ENCODE results near the gene FRY. TPM values are rescaled to one million over a fixed set of nuclear protein-coding genes. Genes with fewer than 3 reads are reported as not detected.

The FRY gene
- total RNA-seq, 4 donors from 2014 or later = 5.8 to 17.4 (median 12.0) TPM

- no peaks in the 10 kb centered on the region for H3K9me3 ChIP-seq
- DNase-seq = no peak
- TF ChIP-seq POLR2A (IDR thresholded peaks at IDR 0.05) (no peak), CTCF (IDR thresholded peaks at IDR 0.05) (no peak)
- H3K27ac ChIP-seq = no peak overlapping the region
- no peak overlapping the region for H3K4me3 ChIP-seq
- H3K36me3 ChIP-seq = no peaks in the 10 kb centered on the region
- 88 to 91% methylated on average over 5 of the region's 5 CpGs for WGBS, 2 donors
- no peaks in the 10 kb centered on the region for H3K27me3 ChIP-seq
- H3K4me1 ChIP-seq = no peaks in the 10 kb centered on the region
- intact Hi-C loops (cut with DNase I) = no loop called here
Observed at GRCh38 chr13:32243695-32244094, 212.1 kb downstream of the FRY start.

- H3K27me3 ChIP-seq = no peaks in the 10 kb centered on the region
- DNase-seq = no peak
- H3K27ac ChIP-seq = no peak overlapping the region
- no peak overlapping the region for H3K4me3 ChIP-seq
- no peaks in the 10 kb centered on the region for H3K9me3 ChIP-seq
- WGBS, 2 donors = 69 to 87% methylated on average over 5 of the region's 5 CpGs
- no peaks in the 10 kb centered on the region for H3K36me3 ChIP-seq
- H3K4me1 ChIP-seq = no peaks in the 10 kb centered on the region
- intact Hi-C loops (cut with DNase I) = no loop called here
- TF ChIP-seq POLR2A (IDR thresholded peaks at IDR 0.05) = no peak
- TF ChIP-seq CTCF (IDR thresholded peaks at IDR 0.05) = no peak
Observed at GRCh38 chr13:32245555-32245954, 214.0 kb downstream of the FRY start.

- no peak for TF ChIP-seq POLR2A (IDR thresholded peaks at IDR 0.05)
- peak in 5 of 6 experiments; percentile 49 to 70 (median 69) for TF ChIP-seq CTCF (IDR thresholded peaks at IDR 0.05)
- H3K4me3 ChIP-seq = no peak overlapping the region
- no peak overlapping the region for H3K27ac ChIP-seq
- DNase-seq = no peak
- H3K27me3 ChIP-seq = no peaks in the 10 kb centered on the region
- H3K4me1 ChIP-seq = no peaks in the 10 kb centered on the region
- no peaks in the 10 kb centered on the region for H3K36me3 ChIP-seq
- H3K9me3 ChIP-seq = no peaks in the 10 kb centered on the region
- intact Hi-C loops (cut with DNase I) = no loop called here
- 36 to 39% methylated on average over 2 of the region's 2 CpGs for WGBS, 2 donors
Observed at GRCh38 chr13:32246468-32246867, 214.9 kb downstream of the FRY start.

GRCh38 chr13:32247887-32248286, 216.3 kb downstream of the FRY start:
- no peaks in the 10 kb centered on the region for H3K4me1 ChIP-seq
- intact Hi-C loops (cut with DNase I) = no loop called here
- H3K4me3 ChIP-seq = no peak overlapping the region
- H3K36me3 ChIP-seq = no peaks in the 10 kb centered on the region
- DNase-seq = no peak
- H3K27me3 ChIP-seq = no peaks in the 10 kb centered on the region
- TF ChIP-seq POLR2A (IDR thresholded peaks at IDR 0.05) (no peak), CTCF (IDR thresholded peaks at IDR 0.05) (no peak)
- H3K9me3 ChIP-seq = no peaks in the 10 kb centered on the region
- H3K27ac ChIP-seq = no peak overlapping the region
- WGBS, 2 donors = no CpG with 5 or more reads among the region's 1 CpG

GRCh38 chr13:32248801-32249200, 217.2 kb downstream of the FRY start:
- intact Hi-C loops (cut with DNase I) = no loop called here

More at GRCh38 chr13:32248801-32249200, 217.2 kb downstream of the FRY start:
- H3K9me3 ChIP-seq = no peaks in the 10 kb centered on the region
- no peak overlapping the region for H3K27ac ChIP-seq
- H3K27me3 ChIP-seq = no peaks in the 10 kb centered on the region
- H3K36me3 ChIP-seq = no peaks in the 10 kb centered on the region
- 62 to 83% methylated on average over 3 of the region's 3 CpGs for WGBS, 2 donors
- no peak for TF ChIP-seq POLR2A (IDR thresholded peaks at IDR 0.05)
- no peak for TF ChIP-seq CTCF (IDR thresholded peaks at IDR 0.05)
- H3K4me3 ChIP-seq = no peak overlapping the region
- H3K4me1 ChIP-seq = peaks cover 0 to 5% (median 0%) of the 10 kb centered on the region in 3 donors
- no peak for DNase-seq
